IMR-90 (cell line): Measurements from ENCODE around the gene NOXO1. TPM values are rescaled to one million over a fixed set of nuclear protein-coding genes. Genes with fewer than 3 reads are reported as not detected.

ENCODE experiments used
- ATAC-seq: fragments of 200-7000 bp; cut with Tn5 transposase; 2 replicates; pipeline ENCODE4 v1.9.1; 2020; ENCODE audit warnings: low read depth, mild to moderate bottlenecking, moderate library complexity
- BruUV-seq: library from RNA; stranded (reverse); fragments of 400-500 nt; replicated peaks from 2 replicates; lab custom pipeline; 2021; lab: Mats Ljungman, UMichigan
- CTCF ChIA-PET: fragments of 300-600 bp; formaldehyde crosslinking; extraction: SDS; loops from one replicate; lab custom pipeline; 2021; ENCODE audit warnings: antibody characterized with exemption; lab: Yijun Ruan, JAX
- POLR2A ChIA-PET: fragments of 300-600 bp; sonication (Branson Sonifier 250); formaldehyde crosslinking; loops from one replicate; lab custom pipeline; 2022; ENCODE audit warnings: antibody characterized with exemption; ENCODE audit not compliant: unreplicated experiment; lab: Charles Lee
- DNase-seq: peaks from one replicate; pipeline ENCODE4 v3.0.0; 2013
- H2AFZ ChIP-seq: replicated peaks from 2 replicates; pipeline ENCODE3; 2013; ENCODE audit warnings: low read length, mild to moderate bottlenecking; ENCODE audit not compliant: poor library complexity
- H2AK5ac ChIP-seq: 2 replicates; pipeline ENCODE4 v1.6.1; 2013; ENCODE audit warnings: low read depth, low read length, inconsistent platforms
- H2AK9ac ChIP-seq: replicated peaks from 2 replicates; pipeline ENCODE3; 2013; ENCODE audit warnings: mild to moderate bottlenecking, low read depth, low read length, moderate library complexity; ENCODE audit not compliant: poor library complexity
- H2BK120ac ChIP-seq: 2 replicates; pipeline ENCODE4 v1.6.1; 2013; ENCODE audit warnings: low read depth, low read length, inconsistent platforms
- H2BK15ac ChIP-seq: 3 replicates; pipeline ENCODE4 v1.6.1; 2013; ENCODE audit warnings: low read depth, low read length, inconsistent platforms
- H2BK20ac ChIP-seq: 2 replicates; pipeline ENCODE4 v1.6.1; 2013; ENCODE audit warnings: low read depth, mild to moderate bottlenecking, inconsistent platforms, low read length, moderate library complexity
- H2BK5ac ChIP-seq: 2 replicates; pipeline ENCODE4 v1.6.1; 2013; ENCODE audit warnings: mild to moderate bottlenecking, low read depth, low read length, inconsistent platforms; ENCODE audit not compliant: poor library complexity, severe bottlenecking
- H3K14ac ChIP-seq: replicated peaks from 2 replicates; pipeline ENCODE4 v1.6.1; 2013; ENCODE audit warnings: low read depth, low read length, inconsistent platforms
- H3K18ac ChIP-seq: 2 replicates; pipeline ENCODE4 v1.6.1; 2013; ENCODE audit warnings: low read depth, low read length, control low read depth
- H3K23ac ChIP-seq: 2 replicates; pipeline ENCODE4 v1.6.1; 2013; ENCODE audit warnings: low read depth, low read length, inconsistent platforms
- H3K27ac ChIP-seq: 2 replicates; pipeline ENCODE4 v1.5.1; 2013; ENCODE audit warnings: mild to moderate bottlenecking, control low read depth, low read length; ENCODE audit not compliant: insufficient read depth
- H3K27me3 ChIP-seq: 2 replicates; pipeline ENCODE4 v1.6.1; 2013; ENCODE audit warnings: low read length; ENCODE audit not compliant: control insufficient read depth, insufficient read depth
- H3K36me3 ChIP-seq: 2 replicates; pipeline ENCODE4 v1.6.1; 2013; ENCODE audit warnings: low read length, mixed read lengths; ENCODE audit not compliant: control insufficient read depth, insufficient read depth
- H3K4ac ChIP-seq: 2 replicates; pipeline ENCODE4 v1.6.1; 2013; ENCODE audit warnings: low read depth, low read length, inconsistent platforms
- H3K4me1 ChIP-seq: 2 replicates; pipeline ENCODE4 v1.6.1; 2013; ENCODE audit warnings: low read length, mixed read lengths; ENCODE audit not compliant: control insufficient read depth, insufficient read depth
- H3K4me2 ChIP-seq: 2 replicates; pipeline ENCODE4 v1.6.1; 2013; ENCODE audit warnings: low read depth, mild to moderate bottlenecking, control low read depth, low read length, moderate library complexity
- H3K4me3 ChIP-seq: 2 replicates; pipeline ENCODE4 v1.5.1; 2013; ENCODE audit warnings: low read depth, mild to moderate bottlenecking, control low read depth, low read length, moderate library complexity; ENCODE audit not compliant: insufficient read depth
- H3K56ac ChIP-seq: 2 replicates; pipeline ENCODE4 v1.6.1; 2013; ENCODE audit warnings: low read length, inconsistent platforms; ENCODE audit not compliant: insufficient read depth; ENCODE audit errors: extremely low read depth
- H3K79me1 ChIP-seq, 2 experiments: 2 replicates each; pipeline ENCODE4 v1.6.1; 2013; ENCODE audit warnings: low read length in 2 of 2, inconsistent platforms in 1 of 2, low read depth in 1 of 2
- H3K9ac ChIP-seq: 2 replicates; pipeline ENCODE4 v1.6.1; 2013; ENCODE audit warnings: low read depth, low read length, control low read depth
- H3K9me1 ChIP-seq: 2 replicates; pipeline ENCODE4 v1.6.1; 2013; ENCODE audit warnings: low read length, inconsistent platforms; ENCODE audit not compliant: insufficient read depth
- H3K9me3 ChIP-seq: 2 replicates; pipeline ENCODE4 v1.6.1; 2013; ENCODE audit warnings: low read length; ENCODE audit not compliant: control insufficient read depth, insufficient read depth
- H4K20me1 ChIP-seq: 2 replicates; pipeline ENCODE4 v1.6.1; 2013; ENCODE audit warnings: low read length, inconsistent platforms; ENCODE audit not compliant: insufficient read depth
- H4K5ac ChIP-seq: 2 replicates; pipeline ENCODE4 v1.6.1; 2013; ENCODE audit warnings: mild to moderate bottlenecking, low read depth, low read length, control low read depth
- H4K8ac ChIP-seq, 2 experiments: 2 replicates each; pipeline ENCODE4 v1.6.1; 2013; ENCODE audit warnings: low read depth in 2 of 2, low read length in 2 of 2, control low read depth in 1 of 2, inconsistent platforms in 1 of 2
- H4K91ac ChIP-seq: 2 replicates; pipeline ENCODE4 v1.6.1; 2013; ENCODE audit warnings: low read depth, low read length, inconsistent platforms; ENCODE audit not compliant: insufficient read depth
- BHLHE40 ChIP-seq: fragments of 150-350 bp; IDR thresholded peaks from 2 replicates; pipeline ENCODE4 v1.6.1; 2016; ENCODE audit warnings: mild to moderate bottlenecking, low read depth, low read length
- CEBPB ChIP-seq: IDR thresholded peaks from 2 replicates; pipeline ENCODE4 v1.6.1; 2012; ENCODE audit warnings: low read depth, low read length, improper control_type of control experiment
- CHD1 ChIP-seq: IDR thresholded peaks from 2 replicates; pipeline ENCODE4 v1.6.1; 2012; ENCODE audit warnings: low read depth, low read length, improper control_type of control experiment
- CTCF ChIP-seq: conservative IDR thresholded peaks from 2 replicates; pipeline ENCODE4 v1.5.1; 2012; ENCODE audit warnings: mild to moderate bottlenecking, low read depth, low read length, improper control_type of control experiment
- ELK1 ChIP-seq: fragments of 150-350 bp; IDR thresholded peaks from 2 replicates; pipeline ENCODE4 v1.6.1; 2016; ENCODE audit warnings: low read depth, mild to moderate bottlenecking, low read length, moderate library complexity, borderline replicate concordance
- FOS ChIP-seq: fragments of 150-350 bp; IDR thresholded peaks from 2 replicates; pipeline ENCODE4 v1.6.1; 2016; ENCODE audit warnings: low read depth, low read length
- MAZ ChIP-seq: IDR thresholded peaks from 2 replicates; pipeline ENCODE4 v1.6.1; 2012; ENCODE audit warnings: low read depth, mild to moderate bottlenecking, low read length, improper control_type of control experiment, moderate library complexity, borderline replicate concordance
- NFE2L2 ChIP-seq: fragments of 150-350 bp; IDR thresholded peaks from 2 replicates; pipeline ENCODE4 v1.6.1; 2016; ENCODE audit warnings: low read depth, mild to moderate bottlenecking, low read length
- POLR2A ChIP-seq: IDR thresholded peaks from 2 replicates; pipeline ENCODE4 v1.6.1; 2012; ENCODE audit warnings: mild to moderate bottlenecking, low read depth, low read length
- SMC3 ChIP-seq: fragments of 150-350 bp; IDR thresholded peaks from 2 replicates; pipeline ENCODE4 v1.6.1; 2016; ENCODE audit warnings: low read depth, mild to moderate bottlenecking, antibody characterized with exemption, low read length, moderate library complexity
- USF2 ChIP-seq: fragments of 150-350 bp; IDR thresholded peaks from 2 replicates; pipeline ENCODE4 v1.6.1; 2017; ENCODE audit warnings: mild to moderate bottlenecking, antibody characterized with exemption, low read length, low read depth
- WGBS, 2 experiments: methylation state at CpG; one replicate each; pipeline versions ENCODE4 v1.1.5 to v1.1.7; 2013; ENCODE audit warnings: missing lambda C conversion rate in 2 of 2; ENCODE audit not compliant: insufficient read length in 1 of 2; ENCODE audit errors: extremely low coverage in 2 of 2; 5-methylcytosine and 5-hydroxymethylcytosine counted together
- dilution Hi-C: fragments of 300-500 bp; cut with HindIII; formaldehyde crosslinking; loops from one replicate; pipeline ENCODE4 v1.14.3; 2018; ENCODE audit warnings: low sequenced_read_pairs; ENCODE audit not compliant: unreplicated experiment
- in situ Hi-C: fragments of 300-500 bp; cut with MboI; formaldehyde crosslinking; loops from 3 replicates; pipeline ENCODE4 v1.14.3; 2019; ENCODE audit warnings: low sequenced_read_pairs, inconsistent platforms, mixed read lengths
- intact Hi-C: fragments of 100-400 bp; cut with micrococcal nuclease; formaldehyde crosslinking; loops from 2 replicates; pipeline ENCODE4 v1.10.0; 2022
- polyA plus RNA-seq, 3 experiments: library from polyadenylated mRNA; depleted of rRNA; stranded (reverse); fragments of >200 nt; gene quantifications; 2 replicates each; pipeline ENCODE4 v1.2.3, GENCODE V29; 2012; ENCODE audit warnings: low replicate concordance in 1 of 3
- total RNA-seq: library from RNA; depleted of rRNA; stranded (reverse); fragments of >200 nt; gene quantifications from 2 replicates; pipeline ENCODE4 v1.2.3, GENCODE V29; 2012

NOXO1 gene
- total and polyA plus RNA-seq, 2 of the 4 experiments (the other 2 are of a cell fraction): 0.56 TPM; not detected in 1

GRCh38 chr16:2001456-2002355 lies 20.4 kb upstream of the NOXO1 start:
- no peak for TF ChIP-seq ELK1
- TF ChIP-seq BHLHE40: no peak
- TF ChIP-seq MAZ: no peak
- no peak for TF ChIP-seq NFE2L2
- TF ChIP-seq USF2: no peak
- no peak for TF ChIP-seq CEBPB
- no peak for TF ChIP-seq SMC3
- TF ChIP-seq CHD1: no peak
- no peak for TF ChIP-seq POLR2A
- no peak for TF ChIP-seq FOS
- TF ChIP-seq CTCF: no peak
- Histone ChIP-seq H3K4me2 (no peak overlapping the region), H4K20me1 (peaks cover 66% of the 10 kb centered on the region), H3K27me3 (no peaks in the 10 kb centered on the region), H4K5ac (no peak overlapping the region), H2BK5ac (no peak overlapping the region), H3K23ac (no peak overlapping the region), H3K4me3 (no peak overlapping the region), H3K4me1 (peaks cover 22% of the 10 kb centered on the region), H3K18ac (no peak overlapping the region), H3K36me3 (peaks cover 52% of the 10 kb centered on the region), H3K56ac (no peak overlapping the region), H2BK20ac (no peak overlapping the region), H2BK15ac (no peak overlapping the region), H3K9ac (no peak overlapping the region), H3K4ac (no peak overlapping the region), H3K79me1 (peaks cover 10 to 70% of the 10 kb centered on the region in 2 experiments; a peak in 3 of 4 replicates), H3K9me3 (no peaks in the 10 kb centered on the region), H3K14ac (no peak overlapping the region), H2BK120ac (no peak overlapping the region), H3K27ac (no peak overlapping the region), H3K9me1 (peaks cover 7% of the 10 kb centered on the region; the same call in 1 of the 2 replicates), H2AK9ac (no peak overlapping the region), H4K91ac (no peak overlapping the region), H2AFZ (no peak overlapping the region), H4K8ac (no peak overlapping the region), H2AK5ac (no peak overlapping the region)
- no peak for ATAC-seq
- 95% methylated on average over 30 of the region's 53 CpGs; no CpG with 5 or more reads in 1 of the 2 experiments for WGBS, 2 experiments
- intact Hi-C loops: loop anchor here (5.0 kb wide), 1 partner anchor 141 kb away; no protein-coding TSS in a partner anchor
- in situ Hi-C loops: no loop called here
- dilution Hi-C loops: no loop called here
- no TSS peak for BruUV-seq
- CTCF ChIA-PET: no interaction called here
- DNase-seq: no peak
- POLR2A ChIA-PET: no interaction called here
